OCI-LY3 (cell line): ENCODE results near the gene SERPINB1.

ENCODE experiments used
- CTCF ChIP-seq: fragments of 200-600, 300-600 bp; sonication (generic); IDR thresholded peaks from 2 replicates; pipeline ENCODE4 v1.5.1; 2014; ENCODE audit warnings: antibody characterized with exemption, low read length, low read depth
- EZH2phosphoT487 ChIP-seq: fragments of 200-600 bp; shearing (Covaris generic); IDR thresholded peaks from 2 replicates; pipeline ENCODE4 v1.6.1; 2018; ENCODE audit warnings: antibody characterized with exemption, mixed run types, low read depth

DNA sequence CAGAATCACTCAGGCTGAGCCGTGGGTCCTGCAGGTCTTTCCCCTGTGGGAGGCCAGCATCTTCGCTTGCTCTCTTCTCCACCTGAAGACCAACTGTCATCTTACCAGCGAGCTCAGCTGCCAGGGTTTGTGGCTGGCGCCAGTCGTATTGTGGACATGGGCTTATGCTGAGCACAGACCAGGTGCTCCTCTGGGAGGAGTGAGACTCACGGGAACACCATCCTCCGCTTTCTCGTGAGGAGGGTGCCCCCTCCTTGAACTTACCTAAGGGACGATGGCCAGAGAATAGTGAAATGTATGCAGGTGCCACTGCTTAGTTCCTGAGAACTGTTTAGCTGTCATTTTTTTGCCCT lies 59.3 kb downstream of the SERPINB1 start:
- TF ChIP-seq CTCF (no peak), EZH2phosphoT487 (no peak)
